SK-N-SH (cell line): ENCODE measurements around the gene RPS26. TPM values are rescaled to one million over a fixed set of nuclear protein-coding genes. Genes with fewer than 3 reads are reported as not detected.

Source experiments
- CTCF ChIA-PET: fragments of 300-600, 350-600 bp; formaldehyde crosslinking; extraction: SDS; loops from one replicate; lab custom pipeline; 2021; lab: Yijun Ruan, JAX
- POLR2A ChIA-PET: fragments of 350-600 bp; sonication (Branson Sonifier 250); formaldehyde crosslinking; extraction: SDS; loops from one replicate; lab custom pipeline; 2020; ENCODE audit warnings: antibody characterized with exemption, inconsistent platforms; lab: Yijun Ruan, JAX
- DNase-seq: peaks from one replicate; pipeline ENCODE4 v3.0.0; 2012
- H2AFZ ChIP-seq: fragments of 200-600 bp; sonication (generic); 2 replicates; pipeline ENCODE4 v1.8.1; 2016; ENCODE audit warnings: antibody characterized with exemption, mild to moderate bottlenecking, low read depth
- H3F3A ChIP-seq: fragments of 200-600 bp; sonication (generic); replicated peaks from 2 replicates; pipeline ENCODE3; 2016; ENCODE audit warnings: antibody characterized with exemption, mild to moderate bottlenecking; ENCODE audit not compliant: insufficient read depth
- H3K27ac ChIP-seq, 2 experiments: fragments of 200-500 bp in 1 of 2; fragments of 200-600 bp in 1 of 2; sonication (Bioruptor generic) in 1 of 2; sonication (generic), shearing (Covaris generic) in 1 of 2; 2 replicates each; pipeline versions ENCODE4 v1.5.1 to v1.6.1; 2014 to 2016; ENCODE audit warnings: low read depth in 2 of 2, inconsistent platforms in 1 of 2, low read length in 1 of 2, mild to moderate bottlenecking in 1 of 2, mixed read lengths in 1 of 2
- H3K27me3 ChIP-seq: fragments of 200-600 bp; sonication (generic), shearing (Covaris generic); 2 replicates; pipeline ENCODE4 v1.6.1; 2016; ENCODE audit warnings: mixed run types; ENCODE audit not compliant: insufficient read depth
- H3K36me3 ChIP-seq, 2 experiments: fragments of 200-500 bp in 1 of 2; fragments of 200-600 bp in 1 of 2; sonication (Bioruptor generic) in 1 of 2; sonication (generic) in 1 of 2; replicated peaks in 1 of 2; 2 replicates each; pipeline versions ENCODE3 to v1.5.1; 2014 to 2016; ENCODE audit warnings: low read length in 1 of 2, mild to moderate bottlenecking in 1 of 2; ENCODE audit not compliant: insufficient read depth in 2 of 2, control insufficient read depth in 1 of 2
- H3K4me1 ChIP-seq, 2 experiments: fragments of 200-500 bp in 1 of 2; fragments of 200-600 bp in 1 of 2; sonication (Bioruptor generic) in 1 of 2; sonication (generic), shearing (Covaris generic) in 1 of 2; 2 replicates each; pipeline versions ENCODE4 v1.5.1 to v1.6.1; 2014 to 2016; ENCODE audit warnings: low read depth in 1 of 2, low read length in 1 of 2, mixed run types in 1 of 2; ENCODE audit not compliant: insufficient read depth in 2 of 2, control insufficient read depth in 1 of 2
- H3K4me2 ChIP-seq: fragments of 200-600 bp; sonication (generic), shearing (Covaris generic); 2 replicates; pipeline ENCODE4 v1.6.1; 2017; ENCODE audit warnings: mixed run types
- H3K4me3 ChIP-seq, 2 experiments: fragments of 200-500 bp in 1 of 2; fragments of 200-600 bp in 1 of 2; sonication (Bioruptor generic) in 1 of 2; sonication (generic), shearing (Covaris generic) in 1 of 2; 2 replicates each; pipeline versions ENCODE4 v1.5.1 to v1.8.1; 2014 to 2016; ENCODE audit warnings: low read depth in 2 of 2, inconsistent platforms in 1 of 2, low read length in 1 of 2, mild to moderate bottlenecking in 1 of 2, mixed read lengths in 1 of 2, moderate library complexity in 1 of 2
- H3K79me2 ChIP-seq: fragments of 200-600 bp; sonication (generic); 2 replicates; pipeline ENCODE4 v1.8.1; 2017; ENCODE audit warnings: mild to moderate bottlenecking; ENCODE audit not compliant: insufficient read depth
- H3K9ac ChIP-seq: fragments of 200-600 bp; sonication (generic); 2 replicates; pipeline ENCODE4 v1.6.1; 2017; ENCODE audit warnings: mixed run types
- H3K9me2 ChIP-seq: fragments of 200-600 bp; sonication (generic); 2 replicates; pipeline ENCODE4 v1.6.1; 2017; ENCODE audit warnings: mixed run types
- H3K9me3 ChIP-seq: fragments of 200-600 bp; sonication (generic); 2 replicates; pipeline ENCODE4 v1.6.1; 2017; ENCODE audit warnings: mixed run types, mild to moderate bottlenecking, moderate library complexity
- H4K20me1 ChIP-seq: fragments of 200-600 bp; sonication (generic); 2 replicates; pipeline ENCODE4 v1.6.1; 2017; ENCODE audit warnings: mild to moderate bottlenecking, mixed run types; ENCODE audit not compliant: insufficient read depth
- FOSL2 ChIP-seq: IDR thresholded peaks from 2 replicates; pipeline ENCODE4 v1.4.0; 2012; ENCODE audit warnings: low read depth, mild to moderate bottlenecking, moderate library complexity, borderline replicate concordance
- IRF3 ChIP-seq: fragments of 150-350 bp; IDR thresholded peaks from 2 replicates; pipeline ENCODE4 v1.6.1; 2016; ENCODE audit warnings: mild to moderate bottlenecking, low read depth, low read length
- MEF2A ChIP-seq: IDR thresholded peaks from 2 replicates; pipeline ENCODE4 v1.4.0; 2012; ENCODE audit warnings: low read depth, borderline replicate concordance
- NFIC ChIP-seq: IDR thresholded peaks from 2 replicates; pipeline ENCODE4 v1.4.0; 2012; ENCODE audit warnings: borderline replicate concordance
- NRF1 ChIP-seq: IDR thresholded peaks from 2 replicates; pipeline ENCODE4 v1.6.1; 2012; ENCODE audit warnings: low read depth, mild to moderate bottlenecking, low read length
- PBX3 ChIP-seq: IDR thresholded peaks from 2 replicates; pipeline ENCODE4; 2012
- POLR2AphosphoS5 ChIP-seq: IDR thresholded peaks from 2 replicates; pipeline ENCODE4 v1.6.1; 2012; ENCODE audit warnings: low read depth, low read length
- RAD21 ChIP-seq: IDR thresholded peaks from 2 replicates; pipeline ENCODE4 v1.6.1; 2012; ENCODE audit warnings: mild to moderate bottlenecking, low read length
- RCOR1 ChIP-seq: fragments of 150-350 bp; IDR thresholded peaks from 2 replicates; pipeline ENCODE4 v1.6.1; 2017; ENCODE audit warnings: antibody characterized with exemption, low read length
- SMC3 ChIP-seq: IDR thresholded peaks from 2 replicates; pipeline ENCODE4 v1.6.1; 2012; ENCODE audit warnings: low read depth, low read length, improper control_type of control experiment
- USF2 ChIP-seq: fragments of 150-350 bp; IDR thresholded peaks from 2 replicates; pipeline ENCODE4 v1.6.1; 2017; ENCODE audit warnings: antibody characterized with exemption, low read length, low read depth, borderline replicate concordance
- YY1 ChIP-seq: IDR thresholded peaks from 2 replicates; pipeline ENCODE4 v1.4.0; 2012; ENCODE audit warnings: low read depth, mild to moderate bottlenecking
- WGBS: methylation state at CpG from one replicate; pipeline ENCODE4 v1.1.6; 2017; ENCODE audit warnings: low lambda C conversion rate; 5-methylcytosine and 5-hydroxymethylcytosine counted together
- polyA plus RNA-seq, 3 experiments: library from polyadenylated mRNA; depleted of rRNA; stranded (reverse); fragments of >200 nt; gene quantifications; 2 replicates each; pipeline ENCODE4 v1.2.3, GENCODE V29; 2012
- TF ChIP-seq, protein P1 (sequence below): IDR thresholded peaks from 2 replicates; pipeline ENCODE4 v1.6.1; 2012; ENCODE audit warnings: mild to moderate bottlenecking, low read depth, low read length, moderate library complexity

The RPS26 gene
- polyA plus RNA-seq, 1 of the 3 experiments (the other 2 are of a cell fraction), result 1,500 TPM

GRCh38 chr12:56086608-56087007 lies 44.9 kb downstream of the RPS26 start:
- no peaks in the 10 kb centered on the region for H3K79me2 ChIP-seq
- H3K4me3 ChIP-seq, result no peak overlapping the region
- POLR2A ChIA-PET, result no interaction called here
- 83% methylated on average over 6 of the region's 6 CpGs for WGBS
- H2AFZ ChIP-seq, result no peak overlapping the region
- no peak for DNase-seq
- no peaks in the 10 kb centered on the region for H3F3A ChIP-seq
- no peaks in the 10 kb centered on the region for H3K9me3 ChIP-seq
- no peak overlapping the region for H3K27ac ChIP-seq
- H4K20me1 ChIP-seq, result no peaks in the 10 kb centered on the region
- no peaks in the 10 kb centered on the region for H3K4me1 ChIP-seq
- TF ChIP-seq NFIC (no peak), YY1 (no peak), IRF3 (no peak), USF2 (no peak), POLR2AphosphoS5 (no peak), NRF1 (no peak), RCOR1 (no peak), FOSL2 (no peak), PBX3 (no peak), RAD21 (no peak)
- TF ChIP-seq, protein P1, sequence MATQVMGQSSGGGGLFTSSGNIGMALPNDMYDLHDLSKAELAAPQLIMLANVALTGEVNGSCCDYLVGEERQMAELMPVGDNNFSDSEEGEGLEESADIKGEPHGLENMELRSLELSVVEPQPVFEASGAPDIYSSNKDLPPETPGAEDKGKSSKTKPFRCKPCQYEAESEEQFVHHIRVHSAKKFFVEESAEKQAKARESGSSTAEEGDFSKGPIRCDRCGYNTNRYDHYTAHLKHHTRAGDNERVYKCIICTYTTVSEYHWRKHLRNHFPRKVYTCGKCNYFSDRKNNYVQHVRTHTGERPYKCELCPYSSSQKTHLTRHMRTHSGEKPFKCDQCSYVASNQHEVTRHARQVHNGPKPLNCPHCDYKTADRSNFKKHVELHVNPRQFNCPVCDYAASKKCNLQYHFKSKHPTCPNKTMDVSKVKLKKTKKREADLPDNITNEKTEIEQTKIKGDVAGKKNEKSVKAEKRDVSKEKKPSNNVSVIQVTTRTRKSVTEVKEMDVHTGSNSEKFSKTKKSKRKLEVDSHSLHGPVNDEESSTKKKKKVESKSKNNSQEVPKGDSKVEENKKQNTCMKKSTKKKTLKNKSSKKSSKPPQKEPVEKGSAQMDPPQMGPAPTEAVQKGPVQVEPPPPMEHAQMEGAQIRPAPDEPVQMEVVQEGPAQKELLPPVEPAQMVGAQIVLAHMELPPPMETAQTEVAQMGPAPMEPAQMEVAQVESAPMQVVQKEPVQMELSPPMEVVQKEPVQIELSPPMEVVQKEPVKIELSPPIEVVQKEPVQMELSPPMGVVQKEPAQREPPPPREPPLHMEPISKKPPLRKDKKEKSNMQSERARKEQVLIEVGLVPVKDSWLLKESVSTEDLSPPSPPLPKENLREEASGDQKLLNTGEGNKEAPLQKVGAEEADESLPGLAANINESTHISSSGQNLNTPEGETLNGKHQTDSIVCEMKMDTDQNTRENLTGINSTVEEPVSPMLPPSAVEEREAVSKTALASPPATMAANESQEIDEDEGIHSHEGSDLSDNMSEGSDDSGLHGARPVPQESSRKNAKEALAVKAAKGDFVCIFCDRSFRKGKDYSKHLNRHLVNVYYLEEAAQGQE, result no peak
- no peaks in the 10 kb centered on the region for H3K9me2 ChIP-seq
- no peak overlapping the region for H3K9ac ChIP-seq
- H3K27me3 ChIP-seq, result no peaks in the 10 kb centered on the region
- no peak overlapping the region for H3K4me2 ChIP-seq
- CTCF ChIA-PET, result interaction anchor here (2.8 kb wide), 1 partner anchor 18 kb away, joined by 7 read pairs; the partner anchor contains the start of gene PA2G4
- H3K36me3 ChIP-seq, result no peaks in the 10 kb centered on the region

- Histone ChIP-seq H4K20me1 (no peaks in the 10 kb centered on the region), H3K9me2 (no peaks in the 10 kb centered on the region), H3K4me2 (no peak overlapping the region), H3K27me3 (no peaks in the 10 kb centered on the region), H3K79me2 (no peaks in the 10 kb centered on the region), H2AFZ (no peak overlapping the region), H3K27ac (no peak overlapping the region), H3K4me3 (no peak overlapping the region), H3K9ac (no peak overlapping the region), H3K9me3 (no peaks in the 10 kb centered on the region), H3F3A (no peaks in the 10 kb centered on the region), H3K4me1 (no peaks in the 10 kb centered on the region), H3K36me3 (no peaks in the 10 kb centered on the region)
- WGBS, result 74% methylated on average over 6 of the region's 6 CpGs
- TF ChIP-seq PBX3 (no peak), SMC3 (no peak), MEF2A (no peak)
- POLR2A ChIA-PET, result no interaction called here
- CTCF ChIA-PET, result no interaction called here
- DNase-seq, result no peak
These were observed 45.5 kb downstream of the RPS26 start for GRCh38 chr12:56087220-56087619.
